Neural progenitor cell (in vitro differentiated cells): Measurements from ENCODE around the gene LRRC28. TPM values are rescaled to one million over a fixed set of nuclear protein-coding genes. Genes with fewer than 3 reads are reported as not detected.

Source experiments
- DNase-seq: peaks from one replicate; pipeline ENCODE4 v3.0.0-alpha.2; 2016; ENCODE audit warnings: low spot score
- H2AFZ ChIP-seq: fragments of 200-600 bp; sonication (generic); replicated peaks from 2 replicates; pipeline ENCODE4 v1.6.1; 2016; ENCODE audit warnings: antibody characterized with exemption
- H3F3A ChIP-seq: fragments of 200-600 bp; sonication (generic); 2 replicates; pipeline ENCODE4 v1.6.1; 2016; ENCODE audit warnings: antibody characterized with exemption, low read depth
- H3K27ac ChIP-seq: fragments of 200-600 bp; sonication (generic); 2 replicates; pipeline ENCODE4 v1.5.1; 2016; ENCODE audit warnings: mild to moderate bottlenecking
- H3K27me3 ChIP-seq: fragments of 200-600 bp; sonication (generic); 2 replicates; pipeline ENCODE4 v1.6.1; 2016; ENCODE audit warnings: mild to moderate bottlenecking, moderate library complexity
- H3K36me3 ChIP-seq: fragments of 200-600 bp; sonication (generic); 2 replicates; pipeline ENCODE4 v1.5.1; 2016
- H3K4me1 ChIP-seq: fragments of 200-600 bp; sonication (generic); 2 replicates; pipeline ENCODE4 v1.6.1; 2016; ENCODE audit warnings: mixed run types
- H3K4me2 ChIP-seq: fragments of 200-600 bp; sonication (generic); 2 replicates; pipeline ENCODE4 v1.6.1; 2016
- H3K4me3 ChIP-seq: fragments of 200-600 bp; sonication (generic); 2 replicates; pipeline ENCODE4 v1.5.1; 2016
- H3K79me2 ChIP-seq: fragments of 200-600 bp; sonication (generic); 2 replicates; pipeline ENCODE4 v1.6.1; 2016; ENCODE audit warnings: low read depth
- H3K9ac ChIP-seq: fragments of 200-600 bp; sonication (generic); 2 replicates; pipeline ENCODE4 v1.6.1; 2016
- H3K9me3 ChIP-seq: fragments of 200-600 bp; sonication (generic); 2 replicates; pipeline ENCODE4 v1.5.1; 2016; ENCODE audit warnings: low read depth
- H4K20me1 ChIP-seq: fragments of 200-600 bp; sonication (generic); 2 replicates; pipeline ENCODE4 v1.6.1; 2016; ENCODE audit warnings: low read depth
- H3K27ac Mint-ChIP-seq: 3 replicates; pipeline ENCODE4 v1.8.0; 2021; ENCODE audit warnings: mixed read lengths
- H3K27me3 Mint-ChIP-seq: 2 replicates; pipeline ENCODE4 v1.8.0; 2022; ENCODE audit warnings: low read depth, mild to moderate bottlenecking, inconsistent platforms, moderate library complexity, mixed read lengths; ENCODE audit not compliant: insufficient read depth
- H3K36me3 Mint-ChIP-seq: 3 replicates; pipeline ENCODE4 v1.8.0; 2021; ENCODE audit warnings: mixed read lengths
- H3K4me1 Mint-ChIP-seq: 3 replicates; pipeline ENCODE4 v1.8.0; 2021; ENCODE audit warnings: mixed read lengths
- H3K4me3 Mint-ChIP-seq: 3 replicates; pipeline ENCODE4 v1.8.0; 2021; ENCODE audit warnings: mild to moderate bottlenecking, moderate library complexity, mixed read lengths
- H3K9me3 Mint-ChIP-seq: 3 replicates; pipeline ENCODE4 v1.8.0; 2020; ENCODE audit warnings: mixed read lengths
- EZH2 ChIP-seq: fragments of 200-600 bp; sonication (generic); IDR thresholded peaks from 2 replicates; pipeline ENCODE4 v1.6.1; 2017; ENCODE audit warnings: antibody characterized with exemption, mild to moderate bottlenecking, moderate library complexity
- EZH2phosphoT487 ChIP-seq: fragments of 200-600 bp; sonication (generic); IDR thresholded peaks from 2 replicates; pipeline ENCODE4 v1.6.1; 2017; ENCODE audit warnings: antibody characterized with exemption
- total RNA-seq: library from RNA; depleted of rRNA; stranded (reverse); fragments of >200 nt; gene quantifications from 2 replicates; pipeline ENCODE4 v1.2.3, GENCODE V29; 2015; ENCODE audit warnings: low replicate concordance
- TF ChIP-seq, protein P1 (sequence below): fragments of 200-600 bp; sonication (generic); IDR thresholded peaks from 2 replicates; pipeline ENCODE4 v1.5.1; 2017; ENCODE audit warnings: antibody characterized with exemption, mild to moderate bottlenecking

The LRRC28 gene
- total RNA-seq, 1 donor from 2014 or later = 34.5 TPM

DNA sequence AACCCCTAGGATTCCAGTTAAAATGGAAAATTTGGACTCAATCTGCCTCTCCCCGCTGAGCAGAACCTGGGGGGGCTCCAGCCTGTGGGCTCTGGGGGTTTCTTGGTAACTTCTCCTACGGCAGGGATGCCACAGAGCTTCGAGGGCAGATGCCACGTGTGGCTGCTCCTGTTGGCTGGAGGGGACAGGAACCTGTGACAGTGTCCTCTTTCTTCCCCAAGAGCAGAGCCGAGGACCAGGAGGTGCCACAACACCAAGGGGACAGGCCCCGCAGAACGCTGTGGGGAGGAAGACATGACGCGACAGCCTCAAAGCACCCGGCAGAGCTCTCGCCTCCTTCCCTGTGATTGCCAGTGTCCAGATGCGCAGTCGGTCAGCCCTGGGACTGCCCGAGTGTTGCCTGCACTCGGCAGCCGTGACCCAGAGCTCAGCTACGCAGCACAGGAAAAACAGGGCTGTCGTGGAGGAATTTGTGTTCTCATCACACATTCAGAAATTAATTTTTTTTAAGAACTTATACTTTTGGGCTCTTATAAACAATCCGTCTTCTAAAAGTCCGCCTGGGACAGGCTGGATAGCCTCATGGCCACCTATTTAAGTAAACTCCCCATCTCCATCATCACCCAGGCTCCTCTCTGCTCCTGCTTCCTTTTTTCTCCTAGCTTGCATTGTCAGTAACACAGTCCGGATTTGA lies 182.6 kb downstream of the LRRC28 start:
- DNase-seq = no peak
- Histone ChIP-seq H3K4me3 (no peak overlapping the region), H3F3A (no peaks in the 10 kb centered on the region), H2AFZ (no peak overlapping the region), H3K36me3 (no peaks in the 10 kb centered on the region), H3K9ac (no peak overlapping the region), H3K4me2 (no peak overlapping the region), H3K9me3 (no peaks in the 10 kb centered on the region), H3K27ac (no peak overlapping the region), H3K4me1 (peaks cover 28% of the 10 kb centered on the region), H3K79me2 (no peaks in the 10 kb centered on the region), H4K20me1 (no peaks in the 10 kb centered on the region), H3K27me3 (no peaks in the 10 kb centered on the region)
- Mint-ChIP-seq H3K36me3 (no peaks in the 10 kb centered on the region), H3K27ac (no peak overlapping the region), H3K4me1 (peaks cover 35% of the 10 kb centered on the region), H3K4me3 (peak overlapping the region; percentile 27), H3K27me3 (peaks cover 3% of the 10 kb centered on the region), H3K9me3 (no peaks in the 10 kb centered on the region)
- TF ChIP-seq EZH2phosphoT487 (no peak), EZH2 (no peak)
- TF ChIP-seq, protein P1, sequence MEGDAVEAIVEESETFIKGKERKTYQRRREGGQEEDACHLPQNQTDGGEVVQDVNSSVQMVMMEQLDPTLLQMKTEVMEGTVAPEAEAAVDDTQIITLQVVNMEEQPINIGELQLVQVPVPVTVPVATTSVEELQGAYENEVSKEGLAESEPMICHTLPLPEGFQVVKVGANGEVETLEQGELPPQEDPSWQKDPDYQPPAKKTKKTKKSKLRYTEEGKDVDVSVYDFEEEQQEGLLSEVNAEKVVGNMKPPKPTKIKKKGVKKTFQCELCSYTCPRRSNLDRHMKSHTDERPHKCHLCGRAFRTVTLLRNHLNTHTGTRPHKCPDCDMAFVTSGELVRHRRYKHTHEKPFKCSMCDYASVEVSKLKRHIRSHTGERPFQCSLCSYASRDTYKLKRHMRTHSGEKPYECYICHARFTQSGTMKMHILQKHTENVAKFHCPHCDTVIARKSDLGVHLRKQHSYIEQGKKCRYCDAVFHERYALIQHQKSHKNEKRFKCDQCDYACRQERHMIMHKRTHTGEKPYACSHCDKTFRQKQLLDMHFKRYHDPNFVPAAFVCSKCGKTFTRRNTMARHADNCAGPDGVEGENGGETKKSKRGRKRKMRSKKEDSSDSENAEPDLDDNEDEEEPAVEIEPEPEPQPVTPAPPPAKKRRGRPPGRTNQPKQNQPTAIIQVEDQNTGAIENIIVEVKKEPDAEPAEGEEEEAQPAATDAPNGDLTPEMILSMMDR = no peak

DNA sequence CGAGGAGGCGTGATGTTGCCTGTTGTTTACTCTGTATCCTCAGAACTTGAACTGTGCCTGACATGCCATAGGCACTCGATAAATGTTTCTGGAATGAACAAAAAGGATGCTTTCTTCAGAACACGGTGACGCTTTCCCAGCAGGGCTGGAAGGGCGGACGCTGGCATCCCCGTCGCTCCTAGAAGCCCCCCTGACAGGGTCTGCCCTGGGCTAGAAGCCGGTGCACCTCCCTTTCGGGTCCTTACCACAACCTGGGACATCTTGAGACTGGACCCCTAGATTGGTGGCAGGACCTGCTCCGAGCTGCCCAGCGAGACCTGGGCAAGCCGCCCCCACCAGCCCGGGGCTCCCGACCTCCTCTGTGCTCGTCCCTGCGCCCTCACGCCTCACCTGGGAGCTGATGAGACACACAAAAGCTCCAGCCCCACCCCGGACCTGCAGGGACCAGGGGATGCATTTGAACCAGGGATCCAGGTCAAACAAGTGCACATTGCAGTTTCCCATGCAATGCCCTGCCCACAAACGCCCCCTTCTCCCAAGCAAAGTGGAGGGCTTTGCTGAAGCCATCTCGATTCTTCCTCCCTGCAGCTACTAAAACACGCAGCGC lies 183.3 kb downstream of the LRRC28 start:
- no peak for DNase-seq

DNA sequence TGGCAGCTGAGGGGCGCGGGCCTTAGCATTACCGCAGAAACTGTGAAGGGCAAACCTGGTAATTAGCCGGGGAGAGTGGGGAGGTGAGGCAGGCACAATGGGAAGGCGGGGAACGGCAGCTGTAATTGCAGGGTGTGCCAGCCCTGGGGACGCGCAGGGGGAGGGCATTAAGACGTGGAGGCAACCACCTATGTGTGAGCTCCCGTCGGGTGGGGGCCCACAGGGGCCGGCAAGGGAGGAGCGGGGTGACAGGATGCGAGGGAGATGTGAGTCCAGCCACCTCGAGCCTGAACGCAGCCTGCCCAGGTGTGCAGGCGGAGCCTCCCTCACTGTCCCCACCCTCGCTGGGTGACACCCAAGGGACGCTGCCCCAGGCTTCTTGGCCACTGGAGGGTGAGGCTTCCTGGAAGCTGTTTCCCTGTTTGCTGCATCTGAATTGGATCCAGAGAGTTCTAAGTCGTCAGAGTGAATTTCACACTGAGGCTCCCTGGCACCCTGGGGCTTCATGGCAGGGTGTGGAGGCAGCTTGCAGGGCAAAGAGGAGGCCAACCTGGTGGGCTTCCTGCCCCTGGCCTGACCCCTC lies 183.9 kb downstream of the LRRC28 start:
- TF ChIP-seq EZH2phosphoT487 = no peak
- TF ChIP-seq EZH2 = no peak
- TF ChIP-seq, protein P1 = no peak
- Histone ChIP-seq H3K27me3 (no peaks in the 10 kb centered on the region), H3K27ac (no peak overlapping the region), H3F3A (no peaks in the 10 kb centered on the region), H3K79me2 (no peaks in the 10 kb centered on the region), H3K4me3 (no peak overlapping the region), H3K4me2 (no peak overlapping the region), H3K9ac (no peak overlapping the region), H4K20me1 (no peaks in the 10 kb centered on the region), H3K9me3 (no peaks in the 10 kb centered on the region), H3K4me1 (peaks cover 32% of the 10 kb centered on the region), H2AFZ (no peak overlapping the region), H3K36me3 (no peaks in the 10 kb centered on the region)
- Mint-ChIP-seq H3K4me3 (no peak overlapping the region), H3K27ac (peak overlapping the region; percentile 29), H3K9me3 (no peaks in the 10 kb centered on the region), H3K36me3 (no peaks in the 10 kb centered on the region), H3K4me1 (peaks cover 41% of the 10 kb centered on the region), H3K27me3 (peaks cover 7% of the 10 kb centered on the region)
- DNase-seq = no peak

More for the DNA sequence above, 183.3 kb downstream of the LRRC28 start:
- peak overlapping the region; percentile 27 for H3K4me3 Mint-ChIP-seq
- Histone ChIP-seq H3K79me2 (no peaks in the 10 kb centered on the region), H3K36me3 (no peaks in the 10 kb centered on the region), H3K9ac (no peak overlapping the region), H3K4me2 (no peak overlapping the region), H3K4me1 (peaks cover 32% of the 10 kb centered on the region), H4K20me1 (no peaks in the 10 kb centered on the region), H3K9me3 (no peaks in the 10 kb centered on the region), H3K4me3 (no peak overlapping the region), H3K27me3 (no peaks in the 10 kb centered on the region), H3F3A (no peaks in the 10 kb centered on the region), H3K27ac (no peak overlapping the region), H2AFZ (no peak overlapping the region)
- peak overlapping the region; percentile 29 for H3K27ac Mint-ChIP-seq
- H3K4me1 Mint-ChIP-seq = peaks cover 39% of the 10 kb centered on the region
- H3K9me3 Mint-ChIP-seq = no peaks in the 10 kb centered on the region
- no peak for TF ChIP-seq EZH2
- TF ChIP-seq, protein P1 = no peak
- TF ChIP-seq EZH2phosphoT487 = no peak
- H3K36me3 Mint-ChIP-seq = no peaks in the 10 kb centered on the region
- H3K27me3 Mint-ChIP-seq = peaks cover 7% of the 10 kb centered on the region
